Stimulated activated CD4-positive, alpha-beta T cell treated with anti-CD3 and anti-CD28 coated beads, Interleukin-4, amount 100 ng/mL, for 1 hour (primary cell): Measurements from ENCODE around the gene HCRT.
"Not testable (repeated sequence)": the region's sequence is repeated elsewhere in the genome, so short reads cannot be mapped to it uniquely, and the experiment has no call there.

ENCODE experiments used
- DNase-seq: peaks from one replicate; pipeline ENCODE4 v3.0.0-alpha.2; 2020

The HCRT gene

GRCh38 chr17:42184713-42185620 lies at the start of gene HCRT:
Gene HCRT (minus strand): TSS chr17:42185452. CDS start chr17:42185365, 87 bp downstream.
- no peak for DNase-seq

- no peak for DNase-seq
Observed at GRCh38 chr17:42233994-42234393, 48.7 kb upstream of the HCRT start.

- no peak for DNase-seq
Observed at GRCh38 chr17:42233156-42233555, 47.9 kb upstream of the HCRT start.

GRCh38 chr17:42230225-42230624 lies 45.0 kb upstream of the HCRT start:
- no peak for DNase-seq

GRCh38 chr17:42227849-42228700 lies 42.8 kb upstream of the HCRT start:
- DNase-seq, result no peak

GRCh38 chr17:42225646-42226045 lies 40.4 kb upstream of the HCRT start:
- no peak for DNase-seq

GRCh38 chr17:42224651-42225050 lies 39.4 kb upstream of the HCRT start:
- DNase-seq, result no peak

GRCh38 chr17:42221886-42222745 lies 36.9 kb upstream of the HCRT start:
- DNase-seq, result peak; percentile 62

- DNase-seq, result not testable (repeated sequence)
Observed at GRCh38 chr17:42219280-42219679, 34.0 kb upstream of the HCRT start.

GRCh38 chr17:42214156-42214555 lies 28.9 kb upstream of the HCRT start:
- no peak for DNase-seq

GRCh38 chr17:42212382-42212781 lies 27.1 kb upstream of the HCRT start:
- no peak for DNase-seq

GRCh38 chr17:42211921-42212341 lies 26.7 kb upstream of the HCRT start:
- not testable (repeated sequence) for DNase-seq

- DNase-seq, result no peak
Observed at GRCh38 chr17:42210046-42210445, 24.8 kb upstream of the HCRT start.

GRCh38 chr17:42206153-42206612 lies 20.9 kb upstream of the HCRT start:
- not testable (repeated sequence) for DNase-seq

GRCh38 chr17:42203354-42203753 lies 18.1 kb upstream of the HCRT start:
- DNase-seq, result no peak

- DNase-seq, result no peak
Observed at GRCh38 chr17:42202696-42203095, 17.4 kb upstream of the HCRT start.

- DNase-seq, result no peak
Observed at GRCh38 chr17:42202159-42202558, 16.9 kb upstream of the HCRT start.

GRCh38 chr17:42201458-42201772 lies 16.2 kb upstream of the HCRT start:
- DNase-seq, result no peak

- no peak for DNase-seq
Observed at GRCh38 chr17:42200706-42201457, 15.6 kb upstream of the HCRT start.

GRCh38 chr17:42199416-42200011 lies 14.3 kb upstream of the HCRT start:
- no peak for DNase-seq

- DNase-seq, result no peak
Observed at GRCh38 chr17:42198897-42199296, 13.6 kb upstream of the HCRT start.
